ENCODE measurements around the gene BAZ1A. TPM values are rescaled to one million over a fixed set of nuclear protein-coding genes. Genes with fewer than 3 reads are reported as not detected.
"Not testable (repeated sequence)": the region's sequence is repeated elsewhere in the genome, so short reads cannot be mapped to it uniquely, and the experiment has no call there.

Gene BAZ1A
- total RNA-seq, 6 experiments from 2014 or later = 23.1 to 29.5 (median 26.6) TPM

- no peaks in the 10 kb centered on the region; the same call in 1 of the 2 replicates for H3K27me3 Mint-ChIP-seq (ENCODE audit: insufficient read depth)
- H3K4me3 Mint-ChIP-seq = no peak overlapping the region
- H3K27ac Mint-ChIP-seq = no peak overlapping the region
- TF ChIP-seq CTCF (IDR thresholded peaks at IDR 0.05) = no peak
- no peaks in the 10 kb centered on the region for H3K4me1 Mint-ChIP-seq (ENCODE audit: low read depth)
- peaks cover 26% of the 10 kb centered on the region for H3K36me3 Mint-ChIP-seq (ENCODE audit: low read depth)
- no peak for DNase-seq
- no peaks in the 10 kb centered on the region for H3K9me3 Mint-ChIP-seq
These were observed 65.1 kb downstream of the BAZ1A start for GRCh38 chr14:34810028-34810427.

DNA sequence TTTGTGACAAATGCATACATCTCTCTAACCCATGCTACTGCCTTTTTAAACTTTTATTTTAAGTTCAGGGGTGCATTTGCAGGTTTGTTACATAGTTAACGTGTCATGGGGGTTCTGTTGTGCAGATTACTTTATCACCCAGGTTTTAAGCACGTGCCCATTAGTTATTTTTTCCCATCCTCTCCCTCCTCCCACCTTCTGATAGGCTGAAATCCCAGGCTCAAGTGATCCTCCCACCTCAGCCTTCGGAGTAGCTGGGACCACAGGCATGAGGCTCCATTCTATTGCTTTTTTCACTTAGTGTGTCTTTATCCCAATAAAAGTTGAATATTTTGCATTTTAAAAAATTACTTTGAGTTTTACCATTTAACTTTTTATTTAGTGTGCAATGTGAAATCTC is 68.9 kb downstream of the BAZ1A start:
- H3K4me1 Mint-ChIP-seq (ENCODE audit: low read depth) = no peaks in the 10 kb centered on the region
- no peak for TF ChIP-seq CTCF (IDR thresholded peaks at IDR 0.05)
- H3K27me3 Mint-ChIP-seq (ENCODE audit: insufficient read depth) = no peaks in the 10 kb centered on the region; the same call in 1 of the 2 replicates
- H3K9me3 Mint-ChIP-seq = no peaks in the 10 kb centered on the region
- no peak overlapping the region for H3K4me3 Mint-ChIP-seq
- no peak overlapping the region for H3K27ac Mint-ChIP-seq
- H3K36me3 Mint-ChIP-seq (ENCODE audit: low read depth) = peaks cover 37% of the 10 kb centered on the region
- no peak for DNase-seq

DNA sequence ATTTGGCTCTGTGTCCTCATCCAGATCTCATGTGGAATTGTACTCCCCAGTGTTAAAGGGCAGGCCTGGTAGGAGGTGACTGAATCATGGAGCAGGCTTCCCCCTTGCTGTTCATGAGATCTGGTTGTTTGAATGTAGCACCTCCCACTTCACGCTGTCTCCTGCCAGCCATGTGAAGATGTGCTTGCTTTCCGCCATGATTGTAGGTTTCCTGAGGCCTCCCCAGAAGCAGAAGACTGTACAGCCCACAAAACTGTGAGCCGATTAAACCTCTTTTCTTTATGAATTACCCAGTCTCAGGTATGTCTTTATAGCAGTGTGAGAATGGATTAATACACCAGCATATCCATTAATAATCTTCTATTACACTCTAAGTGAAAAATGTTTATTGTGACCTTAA is 70.2 kb downstream of the BAZ1A start:
- Mint-ChIP-seq H3K27me3 (ENCODE audit: insufficient read depth) (no peaks in the 10 kb centered on the region; the same call in 1 of the 2 replicates), H3K4me3 (no peak overlapping the region), H3K27ac (no peak overlapping the region), H3K36me3 (ENCODE audit: low read depth) (peaks cover 47% of the 10 kb centered on the region), H3K4me1 (ENCODE audit: low read depth) (no peaks in the 10 kb centered on the region), H3K9me3 (no peaks in the 10 kb centered on the region)
- TF ChIP-seq CTCF (IDR thresholded peaks at IDR 0.05) = no peak
- DNase-seq = no peak

GRCh38 chr14:34798861-34799260 is 76.3 kb downstream of the BAZ1A start:
- Mint-ChIP-seq H3K4me1 (ENCODE audit: low read depth) (peaks cover 24% of the 10 kb centered on the region), H3K36me3 (ENCODE audit: low read depth) (peaks cover 41% of the 10 kb centered on the region)
- not testable (repeated sequence) for H3K27ac Mint-ChIP-seq; H3K27me3 Mint-ChIP-seq (ENCODE audit: insufficient read depth); H3K4me3 Mint-ChIP-seq; H3K9me3 Mint-ChIP-seq; DNase-seq

DNA sequence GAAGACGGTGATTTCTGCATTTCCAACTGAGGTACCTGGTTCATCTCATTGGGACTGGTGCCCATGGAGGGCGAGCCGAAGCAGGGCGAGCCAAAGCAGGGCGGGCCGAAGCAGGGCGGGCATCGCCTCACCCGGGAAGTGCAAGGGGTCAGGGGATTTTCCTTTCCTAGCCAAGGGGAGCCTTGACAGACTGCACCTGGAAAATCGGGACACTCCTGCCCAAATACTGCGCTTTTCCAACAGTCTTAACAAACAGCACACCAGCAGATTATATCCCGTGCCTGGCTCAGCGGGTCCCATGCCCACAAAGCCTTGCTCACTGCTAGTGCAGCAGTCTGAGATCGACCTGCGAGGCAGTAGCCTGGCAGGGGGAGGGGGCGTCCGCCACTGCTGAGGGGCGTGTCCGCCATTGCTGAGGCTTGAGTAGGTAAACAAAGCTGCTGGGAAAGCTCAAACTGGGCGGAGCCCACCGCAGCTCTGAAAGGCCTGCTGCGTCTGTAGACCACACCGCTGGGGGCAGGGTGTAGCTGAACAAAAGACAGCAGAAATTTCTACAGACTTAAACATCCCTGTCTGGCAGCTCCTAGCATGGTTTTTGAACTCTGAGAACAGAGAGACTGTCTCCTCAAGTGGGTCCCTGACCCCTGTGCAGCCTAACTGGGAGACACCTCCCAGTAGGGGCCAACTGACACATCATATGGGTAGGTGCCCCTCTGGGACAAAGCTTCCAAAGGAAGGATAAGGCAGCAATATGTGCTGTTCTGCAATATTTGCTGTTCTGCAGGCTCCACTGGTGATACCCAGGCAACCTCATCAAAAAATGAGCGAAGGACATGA is 77.2 kb downstream of the BAZ1A start:
- H3K9me3 Mint-ChIP-seq = no peaks in the 10 kb centered on the region
- peaks cover 42% of the 10 kb centered on the region for H3K36me3 Mint-ChIP-seq (ENCODE audit: low read depth)
- no peak for TF ChIP-seq CTCF (IDR thresholded peaks at IDR 0.05)
- no peaks in the 10 kb centered on the region for H3K27me3 Mint-ChIP-seq (ENCODE audit: insufficient read depth)
- no peak overlapping the region for H3K27ac Mint-ChIP-seq
- H3K4me3 Mint-ChIP-seq = no peak overlapping the region
- H3K4me1 Mint-ChIP-seq (ENCODE audit: low read depth) = peaks cover 24% of the 10 kb centered on the region
- no peak for DNase-seq

DNA sequence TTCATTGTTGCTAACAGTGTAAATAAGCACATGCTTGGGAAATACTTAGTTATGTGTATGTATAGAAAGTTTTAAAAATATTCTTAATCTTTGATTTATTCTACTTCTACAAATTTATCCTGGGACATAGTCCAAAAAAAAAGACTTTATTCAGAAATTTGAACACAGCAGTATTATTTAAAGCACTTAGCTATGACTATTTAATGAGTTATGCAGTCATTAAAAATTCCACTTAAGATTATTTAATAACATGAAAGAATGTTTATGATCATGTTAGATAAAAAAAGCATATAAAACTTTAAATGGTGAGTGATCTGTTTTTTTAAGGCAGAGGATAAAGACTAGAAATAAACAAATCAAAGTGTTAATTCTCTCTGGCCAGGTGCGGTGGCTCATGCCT is 78.3 kb downstream of the BAZ1A start:
- H3K9me3 Mint-ChIP-seq = no peaks in the 10 kb centered on the region
- no peak overlapping the region for H3K27ac Mint-ChIP-seq
- H3K4me1 Mint-ChIP-seq (ENCODE audit: low read depth) = peaks cover 24% of the 10 kb centered on the region
- peaks cover 40% of the 10 kb centered on the region for H3K36me3 Mint-ChIP-seq (ENCODE audit: low read depth)
- no peaks in the 10 kb centered on the region for H3K27me3 Mint-ChIP-seq (ENCODE audit: insufficient read depth)
- DNase-seq = no peak
- no peak for TF ChIP-seq CTCF (IDR thresholded peaks at IDR 0.05)
- H3K4me3 Mint-ChIP-seq = no peak overlapping the region
